Duodenal mucosa (tissue), 2 donors: Measurements from ENCODE around the gene HELLS.
A peak's percentile ranks its signal among the peaks of the same experiment; 100 is the strongest.
"Not testable (repeated sequence)": the region's sequence is repeated elsewhere in the genome, so short reads cannot be mapped to it uniquely, and the experiment has no call there.

ENCODE experiments used
- H3K27ac ChIP-seq: one replicate; pipeline ENCODE4 v1.7.0; 2013; ENCODE audit warnings: low read depth, low read length
- H3K27me3 ChIP-seq, 2 donors: one replicate each; pipeline ENCODE4 v1.7.0; 2013; ENCODE audit warnings: low read length in 2 of 2, control low read depth in 1 of 2; ENCODE audit not compliant: insufficient read depth in 2 of 2, control insufficient read depth in 1 of 2
- H3K36me3 ChIP-seq, 2 donors: one replicate each; pipeline ENCODE4 v1.7.0; 2013; ENCODE audit warnings: low read length in 2 of 2, control low read depth in 1 of 2; ENCODE audit not compliant: insufficient read depth in 2 of 2, control insufficient read depth in 1 of 2
- H3K4me1 ChIP-seq, 2 donors: one replicate each; pipeline ENCODE4 v1.7.0; 2013; ENCODE audit warnings: low read length in 2 of 2, control low read depth in 1 of 2; ENCODE audit not compliant: insufficient read depth in 2 of 2, control insufficient read depth in 1 of 2
- H3K4me3 ChIP-seq, 2 donors: one replicate each; pipeline ENCODE4 v1.7.0; 2013; ENCODE audit warnings: low read length in 2 of 2, low read depth in 1 of 2
- H3K9ac ChIP-seq, 2 donors: one replicate each; pipeline ENCODE4 v1.7.0; 2013; ENCODE audit warnings: low read length in 2 of 2, low read depth in 1 of 2
- H3K9me3 ChIP-seq, 2 donors: one replicate each; pipeline ENCODE4 v1.7.0; 2013; ENCODE audit warnings: low read length in 2 of 2, control low read depth in 1 of 2; ENCODE audit not compliant: control insufficient read depth in 1 of 2

The HELLS gene

DNA sequence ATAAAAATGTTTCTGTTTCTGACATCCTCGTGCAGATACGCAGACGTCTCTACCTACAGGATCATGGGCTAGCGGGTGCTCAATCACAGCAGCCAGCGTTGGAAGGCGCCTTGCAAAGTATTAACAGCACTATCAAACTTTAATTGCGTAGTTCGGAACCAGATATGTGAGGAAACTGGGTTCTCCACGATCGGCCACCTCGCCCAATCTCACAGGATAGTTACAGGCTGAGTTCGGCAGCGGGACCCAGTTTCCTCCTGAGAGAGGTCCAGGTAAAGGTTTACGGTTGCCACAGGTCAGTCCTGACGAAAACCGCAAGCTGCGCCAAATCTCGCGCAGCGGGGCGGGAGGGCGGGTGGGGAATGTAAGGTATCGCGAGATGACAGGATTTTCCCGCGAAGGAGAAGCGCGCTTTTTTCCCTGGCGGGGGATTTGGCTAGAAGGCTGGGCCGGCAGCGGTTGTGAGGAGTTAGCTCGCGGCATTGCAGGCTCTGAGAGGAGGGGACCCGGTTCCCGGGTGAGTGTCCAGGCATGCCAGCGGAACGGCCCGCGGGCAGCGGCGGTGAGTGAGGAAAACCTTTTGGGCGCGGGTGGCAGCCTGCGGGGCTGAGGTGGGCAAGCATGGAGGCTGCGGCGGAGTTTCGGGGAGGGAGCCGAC lies at the start of gene HELLS:
Gene HELLS (plus strand): TSS at position 398 of the 658 bp plus-strand sequence. CDS start 134 bp downstream, at position 532.
- no peaks in the 10 kb centered on the region for H3K27me3 ChIP-seq
- H3K27ac ChIP-seq = peak within 1 kb of the TSS; percentile 36
- H3K4me1 ChIP-seq = peaks cover 7 to 17% of the 10 kb centered on the region in 2 donors
- H3K9me3 ChIP-seq = no peaks in the 10 kb centered on the region
- peak within 1 kb of the TSS; percentile 83 to 94 for H3K4me3 ChIP-seq
- H3K9ac ChIP-seq = peak within 1 kb of the TSS; percentile 65 to 69
- H3K36me3 ChIP-seq = no peaks in the 10 kb centered on the region

DNA sequence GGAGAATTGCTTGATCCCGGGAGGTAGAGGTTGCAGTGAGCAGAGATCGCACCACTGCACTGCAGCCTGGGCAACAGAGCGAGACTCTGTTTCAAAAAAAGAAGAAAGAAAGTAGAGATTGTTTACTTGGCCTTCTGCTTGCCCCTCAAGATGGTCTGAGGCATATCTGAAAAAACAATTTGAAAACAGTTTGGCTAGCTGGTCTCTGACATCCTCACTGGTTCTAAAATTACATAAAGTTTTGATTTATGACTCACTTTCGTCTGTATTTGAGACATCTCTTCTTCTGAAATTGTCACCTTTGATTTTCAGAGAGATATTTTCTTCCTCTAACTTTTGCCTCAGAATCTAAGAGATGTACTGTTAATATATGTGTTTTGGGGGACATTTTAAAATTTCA lies 49.6 kb upstream of the HELLS start:
- no peak overlapping the region for H3K27ac ChIP-seq
- peaks cover 0 to 3% of the 10 kb centered on the region in 2 donors for H3K36me3 ChIP-seq
- no peaks in the 10 kb centered on the region for H3K9me3 ChIP-seq
- no peaks in the 10 kb centered on the region for H3K4me1 ChIP-seq
- no peak overlapping the region for H3K9ac ChIP-seq
- no peaks in the 10 kb centered on the region for H3K27me3 ChIP-seq
- no peak overlapping the region for H3K4me3 ChIP-seq

DNA sequence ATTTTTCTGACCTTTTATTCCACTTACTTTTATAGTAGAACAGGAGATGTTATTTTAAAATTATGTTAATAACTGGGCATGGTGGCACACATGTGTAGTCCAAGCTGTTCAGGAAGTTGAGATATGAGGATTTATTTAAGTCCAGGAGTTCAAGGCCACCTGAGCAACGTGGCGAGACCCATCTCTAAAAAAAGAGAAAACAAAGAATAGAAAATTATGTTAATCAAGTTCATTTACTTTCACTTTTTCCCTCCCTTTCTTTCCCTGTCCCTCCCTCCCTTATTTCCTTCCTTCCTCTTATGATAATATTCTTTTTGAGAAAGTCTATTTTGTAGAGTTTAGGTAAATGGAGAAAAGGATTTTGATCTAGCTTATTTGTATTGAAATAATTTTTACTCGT lies 48.9 kb upstream of the HELLS start:
- Histone ChIP-seq H3K4me3 (no peak overlapping the region), H3K9ac (no peak overlapping the region), H3K27ac (no peak overlapping the region), H3K9me3 (no peaks in the 10 kb centered on the region), H3K4me1 (no peaks in the 10 kb centered on the region), H3K36me3 (peaks cover 0 to 3% of the 10 kb centered on the region in 2 donors), H3K27me3 (no peaks in the 10 kb centered on the region)

DNA sequence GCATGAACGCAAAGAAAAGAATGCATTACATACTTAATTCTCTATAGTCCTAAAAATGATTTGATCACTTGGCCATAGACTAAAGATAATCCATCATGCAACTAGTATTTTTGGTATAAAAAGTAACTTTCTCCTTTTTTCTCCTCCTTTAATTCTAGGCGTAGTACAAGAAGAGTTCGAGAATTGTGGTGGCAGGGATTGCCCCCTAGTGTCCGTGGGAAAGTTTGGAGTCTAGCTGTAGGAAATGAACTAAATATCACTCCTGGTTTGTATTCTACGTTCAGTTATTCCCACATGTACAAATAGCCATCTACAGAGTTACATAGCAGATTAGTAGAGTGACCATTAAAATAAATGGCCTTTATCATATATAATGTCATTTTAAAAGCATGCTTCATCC lies 45.5 kb upstream of the HELLS start:
- H3K9me3 ChIP-seq = no peaks in the 10 kb centered on the region
- H3K4me1 ChIP-seq = no peaks in the 10 kb centered on the region
- no peak overlapping the region for H3K9ac ChIP-seq
- H3K27me3 ChIP-seq = no peaks in the 10 kb centered on the region
- H3K4me3 ChIP-seq = no peak overlapping the region
- no peaks in the 10 kb centered on the region for H3K36me3 ChIP-seq
- H3K27ac ChIP-seq = no peak overlapping the region

DNA sequence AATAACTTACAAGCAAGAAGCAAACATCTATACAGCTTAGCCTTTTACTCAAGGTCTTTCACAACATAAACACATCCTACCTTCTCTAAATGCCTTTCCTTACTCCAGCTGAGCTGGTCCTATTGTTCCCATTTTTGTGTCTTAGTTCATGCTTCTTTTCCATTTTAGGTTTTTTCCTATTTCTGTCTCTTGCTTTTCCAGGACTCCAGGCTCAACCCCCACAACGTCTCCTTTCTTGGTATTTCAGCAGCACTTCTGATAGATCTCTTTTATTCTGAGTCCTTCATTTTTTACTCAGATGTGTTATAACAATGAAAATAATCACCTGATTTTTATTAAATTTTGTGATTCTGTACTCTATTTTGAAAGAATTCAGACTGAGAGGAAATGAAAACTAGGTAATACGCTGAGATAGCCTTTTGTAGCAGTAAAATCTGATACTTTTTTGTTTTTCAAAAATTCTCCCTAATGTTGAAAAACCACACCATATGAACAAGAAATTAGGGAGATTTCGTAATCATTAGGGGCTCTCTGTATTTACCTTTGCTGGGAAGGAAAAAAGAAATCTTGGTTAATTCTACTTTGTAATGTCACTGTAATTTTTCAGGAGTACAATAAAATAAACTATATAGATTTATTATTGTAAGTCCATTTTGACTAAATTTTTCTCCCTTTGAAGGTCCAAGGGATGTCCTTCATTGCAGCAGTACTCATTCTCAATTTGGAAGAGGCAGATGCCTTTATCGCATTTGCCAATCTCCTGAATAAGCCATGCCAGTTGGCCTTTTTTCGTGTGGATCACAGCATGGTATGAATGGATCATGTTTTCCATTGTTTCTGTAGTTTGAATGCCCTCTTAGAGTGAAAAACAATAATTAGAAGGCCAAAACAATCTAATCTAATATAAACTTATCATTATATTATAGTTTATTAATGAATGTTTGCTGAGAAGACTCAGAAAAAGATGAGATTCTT lies 24.0 kb upstream of the HELLS start:
- Histone ChIP-seq H3K27me3 (no peaks in the 10 kb centered on the region), H3K4me1 (no peaks in the 10 kb centered on the region), H3K4me3 (no peak overlapping the region), H3K9ac (no peak overlapping the region), H3K9me3 (no peaks in the 10 kb centered on the region), H3K27ac (no peak overlapping the region), H3K36me3 (peaks cover 0 to 4% of the 10 kb centered on the region in 2 donors)

DNA sequence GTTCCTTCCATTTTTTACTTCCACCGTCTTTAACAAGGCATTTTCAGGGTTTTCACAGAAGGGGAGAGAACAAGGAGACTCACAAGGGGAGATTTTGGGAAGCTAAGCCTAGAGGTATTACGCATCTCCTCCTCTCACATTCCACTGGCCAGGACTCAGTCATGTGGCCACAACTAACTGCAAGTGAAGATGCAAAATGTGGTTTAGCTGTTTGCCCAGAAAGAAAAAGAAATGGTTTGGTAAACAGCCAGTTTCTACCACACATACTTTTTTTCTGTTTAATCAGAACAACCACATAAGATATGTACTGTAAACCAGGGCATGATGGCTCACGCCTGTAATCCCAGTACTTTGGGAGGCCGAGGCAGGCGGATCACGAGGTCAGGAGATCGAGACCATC lies 21.4 kb upstream of the HELLS start:
- Histone ChIP-seq H3K4me1 (no peaks in the 10 kb centered on the region), H3K27ac (no peak overlapping the region), H3K4me3 (no peak overlapping the region), H3K36me3 (peaks cover 0 to 4% of the 10 kb centered on the region in 2 donors), H3K27me3 (no peaks in the 10 kb centered on the region), H3K9ac (no peak overlapping the region), H3K9me3 (no peaks in the 10 kb centered on the region)

DNA sequence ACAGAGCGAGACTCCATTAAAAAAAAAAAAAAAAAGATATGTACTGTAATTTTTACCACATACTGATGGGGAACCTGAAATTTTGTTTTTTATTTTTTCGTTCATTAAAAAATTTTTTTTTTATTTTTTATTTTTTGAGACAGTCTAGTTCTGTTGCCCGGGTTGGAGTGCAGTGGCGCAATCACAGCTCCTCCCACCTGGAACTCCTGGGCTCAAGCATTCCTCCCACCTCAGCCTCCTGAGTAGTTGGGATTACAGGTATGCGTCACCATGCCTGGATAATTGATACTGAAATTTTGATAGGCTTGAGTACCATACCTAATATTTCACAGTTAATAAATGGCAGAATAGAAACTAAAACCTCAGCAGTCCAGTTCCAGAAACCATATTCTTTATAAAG lies 20.9 kb upstream of the HELLS start:
- Histone ChIP-seq H3K9me3 (no peaks in the 10 kb centered on the region), H3K9ac (no peak overlapping the region), H3K27me3 (no peaks in the 10 kb centered on the region), H3K4me3 (no peak overlapping the region), H3K27ac (no peak overlapping the region), H3K36me3 (peaks cover 0 to 4% of the 10 kb centered on the region in 2 donors), H3K4me1 (no peaks in the 10 kb centered on the region)

DNA sequence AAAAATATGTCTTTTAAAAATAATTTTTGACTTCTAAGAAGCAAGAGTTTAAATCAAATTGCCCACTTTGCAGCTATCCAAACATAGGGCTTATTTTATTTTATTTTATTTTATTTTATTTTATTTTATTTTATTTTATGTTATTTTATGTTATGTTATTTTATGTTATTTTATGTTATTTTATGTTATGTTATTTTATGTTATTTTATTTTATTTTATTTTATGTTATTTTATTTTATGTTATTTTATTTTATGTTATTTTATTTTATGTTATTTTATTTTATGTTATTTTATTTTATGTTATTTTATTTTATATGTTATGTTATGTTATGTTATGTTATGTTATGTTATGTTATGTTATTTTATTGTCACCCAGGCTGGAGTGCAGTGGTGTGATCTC lies 14.0 kb upstream of the HELLS start:
- H3K4me3 ChIP-seq, H3K9ac ChIP-seq, H3K27me3 ChIP-seq, H3K36me3 ChIP-seq, H3K27ac ChIP-seq, H3K9me3 ChIP-seq, H3K4me1 ChIP-seq: not testable (repeated sequence)

DNA sequence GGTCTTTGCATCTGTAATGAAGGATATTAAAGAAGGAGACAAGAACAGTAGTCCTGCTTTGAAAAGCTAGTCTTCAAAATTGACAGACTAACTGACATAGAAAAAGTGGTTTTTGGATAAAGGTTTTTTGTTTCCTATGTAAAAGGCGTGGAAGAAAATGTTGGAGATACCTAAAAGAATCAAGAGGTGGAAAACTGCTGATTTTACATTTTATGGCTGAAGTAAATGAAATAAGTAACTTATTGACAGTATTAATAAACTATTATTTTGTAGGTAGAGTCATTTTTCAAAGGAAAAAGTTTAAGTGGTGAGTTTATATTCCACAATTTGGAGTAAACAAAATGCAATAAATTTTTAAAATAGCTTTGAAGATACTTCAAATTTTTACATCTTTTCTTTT lies 12.6 kb upstream of the HELLS start:
- no peaks in the 10 kb centered on the region for H3K9me3 ChIP-seq
- H3K27me3 ChIP-seq = no peaks in the 10 kb centered on the region
- no peaks in the 10 kb centered on the region for H3K4me1 ChIP-seq
- H3K27ac ChIP-seq = no peak overlapping the region
- H3K4me3 ChIP-seq = no peak overlapping the region
- H3K9ac ChIP-seq = no peak overlapping the region
- peaks cover 6 to 9% of the 10 kb centered on the region in 2 donors for H3K36me3 ChIP-seq

DNA sequence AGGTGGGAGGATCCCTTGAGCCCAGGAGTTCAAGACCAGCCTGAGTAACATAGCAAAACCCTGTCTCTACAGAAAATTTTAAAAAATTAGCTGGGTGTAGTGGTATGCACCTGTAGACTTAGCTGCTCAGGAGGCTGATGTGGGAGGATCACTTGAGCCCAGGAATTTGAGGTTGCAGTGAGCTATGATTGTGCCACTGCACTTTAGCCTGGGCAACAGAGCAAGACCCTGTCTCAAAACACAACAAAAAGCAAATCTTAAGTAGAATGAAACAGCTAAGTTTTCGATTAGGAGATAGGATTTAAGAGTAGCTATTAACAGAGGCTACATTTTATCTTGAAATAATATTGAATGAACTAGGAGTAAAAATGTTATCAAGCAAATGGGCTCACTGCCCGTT lies 3.3 kb upstream of the HELLS start:
- not testable (repeated sequence) for H3K9me3 ChIP-seq, H3K4me3 ChIP-seq, H3K27ac ChIP-seq, H3K9ac ChIP-seq, H3K36me3 ChIP-seq, H3K27me3 ChIP-seq
- H3K4me1 ChIP-seq = peaks cover 7 to 17% of the 10 kb centered on the region in 2 donors
